Aorta (tissue), 5 donors: ENCODE results near the gene GMCL2. TPM values are rescaled to one million over a fixed set of nuclear protein-coding genes. Genes with fewer than 3 reads are reported as not detected.

ENCODE experiments used
- ATAC-seq: fragments of 200-7000 bp; cut with Tn5 transposase; one replicate; pipeline ENCODE4 v1.9.1; 2022; ENCODE audit warnings: moderate library complexity; ENCODE audit not compliant: low FRiP score
- DNase-seq, 2 donors: peaks; one replicate each; pipeline ENCODE4 v3.0.0-alpha.2; 2020
- H3K27ac ChIP-seq, 2 donors: one replicate each; pipeline ENCODE4 v1.5.1; 2013; ENCODE audit warnings: low read length in 2 of 2, mild to moderate bottlenecking in 2 of 2, moderate library complexity in 2 of 2, control low read depth in 1 of 2, inconsistent platforms in 1 of 2, low read depth in 1 of 2
- H3K27me3 ChIP-seq, 2 donors: one replicate each; pipeline ENCODE4 v1.6.1; 2013; ENCODE audit warnings: control low read depth in 1 of 2, low read length in 1 of 2, mild to moderate bottlenecking in 1 of 2, moderate library complexity in 1 of 2; ENCODE audit not compliant: insufficient read depth in 2 of 2, control insufficient read depth in 1 of 2
- H3K36me3 ChIP-seq, 2 donors: one replicate each; pipeline ENCODE4 v1.6.1; 2013; ENCODE audit warnings: control low read depth in 1 of 2, low read length in 1 of 2, mild to moderate bottlenecking in 1 of 2; ENCODE audit not compliant: insufficient read depth in 2 of 2, control insufficient read depth in 1 of 2
- H3K4me1 ChIP-seq, 2 donors: one replicate each; pipeline ENCODE4 v1.6.1; 2013; ENCODE audit warnings: low read length in 2 of 2, control low read depth in 1 of 2, mild to moderate bottlenecking in 1 of 2, moderate library complexity in 1 of 2; ENCODE audit not compliant: insufficient read depth in 2 of 2, control insufficient read depth in 1 of 2
- H3K4me3 ChIP-seq, 2 donors: one replicate each; pipeline ENCODE4 v1.5.1; 2013; ENCODE audit warnings: low read length in 2 of 2, control low read depth in 1 of 2, mild to moderate bottlenecking in 1 of 2
- H3K9me3 ChIP-seq: one replicate; pipeline ENCODE4 v1.6.1; 2013; ENCODE audit warnings: mild to moderate bottlenecking, low read length; ENCODE audit not compliant: control insufficient read depth
- WGBS, 2 donors: extraction: QIAGEN DNeasy Blood & Tissue Kit; methylation state at CpG; one replicate each; pipeline ENCODE4 v1.1.7; 2013; 5-methylcytosine and 5-hydroxymethylcytosine counted together
- intact Hi-C, 2 donors: fragments of 100-400 bp; cut with DNase I; formaldehyde crosslinking; loops; one replicate each; pipeline versions ENCODE4 v1.14.2 to v1.15.0; 2022
- polyA plus RNA-seq, 2 donors: library from polyadenylated mRNA; stranded (reverse); fragments of 200-250 nt; gene quantifications; one replicate each; pipeline ENCODE4 v1.2.3, GENCODE V29; 2013
- total RNA-seq, 2 donors: library from RNA; stranded (reverse); fragmentation: NEBNext Ultra II Directional; extraction: Animal tissue kit (Norgen Biotek cat#: 25700); gene quantifications; one replicate each; pipeline ENCODE4 v1.2.1, GENCODE V29; 2021
- donor health status: healthy with polysubstance abuse.
- donor health status: Bipolar disorder and iron deficiency.
- donor health status: DM: no; HTN: no; CAD: no.
- donor health status: DM: no; HTN: no; CAD: no.
- donor health status: DM: yes; HTN: yes; CAD: no.

GMCL2 gene
- total and polyA plus RNA-seq, 4 donors: not detected

- Histone ChIP-seq H3K27me3 (peaks cover 0 to 1% of the 10 kb centered on the region in 2 donors), H3K27ac (no peak overlapping the region), H3K36me3 (peaks cover 3 to 19% of the 10 kb centered on the region in 2 donors), H3K4me1 (peaks cover 3 to 6% of the 10 kb centered on the region in 2 donors), H3K4me3 (peak overlapping the region; percentile 80 to 96), H3K9me3 (no peaks in the 10 kb centered on the region)
- intact Hi-C loops: loop anchor here in 1 of 2 donors (5.0 kb wide), 1 partner anchor 53 kb away; the partner anchor contains the start of gene NHP2
- DNase-seq: no peak
- ATAC-seq: no peak
- WGBS, 2 donors: 4 to 6% methylated on average over 5 of the region's 5 CpGs
Measured at GRCh38 chr5:178205749-178206047, 18.5 kb upstream of the GMCL2 start.

GRCh38 chr5:178204935-178205748, 18.0 kb upstream of the GMCL2 start:
- 0% methylated on average over 33 to 90 of the region's 90 CpGs for WGBS, 2 donors
- peaks cover 3 to 6% of the 10 kb centered on the region in 2 donors for H3K4me1 ChIP-seq
- peak; percentile 91 to 94 for DNase-seq
- intact Hi-C loops: loop anchor here in 1 of 2 donors (5.0 kb wide), 1 partner anchor 53 kb away; the partner anchor contains the start of gene NHP2
- H3K27me3 ChIP-seq: peaks cover 0 to 1% of the 10 kb centered on the region in 2 donors
- peaks cover 0 to 15% of the 10 kb centered on the region in 2 donors for H3K36me3 ChIP-seq
- H3K9me3 ChIP-seq: no peaks in the 10 kb centered on the region
- peak overlapping the region; percentile 80 to 96 for H3K4me3 ChIP-seq
- peak; percentile 76 for ATAC-seq
- H3K27ac ChIP-seq: peak overlapping the region; percentile 79 to 90

DNA sequence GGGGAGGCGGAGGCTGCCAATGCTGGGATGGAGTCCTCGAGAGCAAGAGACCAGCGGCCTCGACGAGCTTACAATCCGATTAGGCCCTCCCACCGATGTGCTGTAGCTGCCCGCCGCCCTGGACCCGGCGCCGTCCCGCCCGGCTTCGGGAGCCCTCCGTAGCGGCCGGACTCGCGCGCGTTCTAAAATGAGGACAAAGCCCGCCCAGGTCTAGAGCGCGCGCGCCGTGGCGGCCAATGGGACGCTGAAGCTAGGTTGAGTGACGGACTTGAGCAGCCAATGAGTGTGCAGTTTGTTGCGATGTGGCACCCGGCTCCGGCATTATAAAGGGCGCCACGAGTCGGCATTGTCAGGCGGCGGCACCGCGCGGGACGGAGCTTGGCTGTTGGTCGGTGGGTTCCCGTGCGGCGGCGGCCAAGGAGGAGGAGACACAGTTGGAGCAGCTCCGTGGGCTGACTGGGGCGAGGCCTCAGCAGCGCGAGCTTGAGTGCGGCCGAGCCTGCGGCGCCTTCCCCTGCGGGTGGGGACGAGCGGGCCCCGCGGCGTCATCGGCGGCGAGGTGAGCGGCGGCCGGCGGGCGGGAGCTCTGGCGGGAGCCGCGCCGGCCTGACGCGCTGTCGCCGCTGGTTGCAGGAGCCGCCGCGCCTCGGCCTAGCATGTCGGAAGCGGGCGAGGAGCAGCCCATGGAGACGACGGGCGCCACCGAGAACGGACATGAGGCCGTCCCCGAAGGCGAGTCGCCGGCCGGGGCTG, 17.2 kb upstream of the GMCL2 start, which contains the start of gene HNRNPAB:
TSS of gene HNRNPAB (plus strand) at position 352 of the 753 bp plus-strand sequence. CDS start at position 657, 305 bp downstream.
- intact Hi-C loops: no loop called here
- peaks cover 3 to 6% of the 10 kb centered on the region in 2 donors for H3K4me1 ChIP-seq
- H3K27me3 ChIP-seq: peaks cover 0 to 1% of the 10 kb centered on the region in 2 donors

GRCh38 chr5:178203670-178204181, 16.6 kb upstream of the GMCL2 start:
- Histone ChIP-seq H3K27ac (no peak overlapping the region), H3K9me3 (no peaks in the 10 kb centered on the region), H3K4me1 (peaks cover 3 to 6% of the 10 kb centered on the region in 2 donors), H3K4me3 (peak overlapping the region; percentile 1 to 51), H3K27me3 (peaks cover 0 to 1% of the 10 kb centered on the region in 2 donors), H3K36me3 (peaks cover 0 to 6% of the 10 kb centered on the region in 2 donors)
- intact Hi-C loops: no loop called here
- DNase-seq (no peak), ATAC-seq (peak; percentile 17)
- WGBS, 2 donors: 19 to 25% methylated on average over 28 to 30 of the region's 30 CpGs

More for the DNA sequence above, 17.2 kb upstream of the GMCL2 start, which contains the start of gene HNRNPAB:
- Histone ChIP-seq H3K9me3 (no peaks in the 10 kb centered on the region), H3K4me3 (peak within 1 kb of the TSS; percentile 80 to 96), H3K36me3 (peaks cover 0 to 10% of the 10 kb centered on the region in 2 donors), H3K27ac (peak within 1 kb of the TSS; percentile 79 to 90)
- WGBS, 2 donors: 0 to 1% methylated on average over 91 to 96 of the region's 96 CpGs
- ATAC-seq: peak; percentile 96
- DNase-seq: peak; percentile 97

- Histone ChIP-seq H3K9me3 (no peaks in the 10 kb centered on the region), H3K27me3 (peaks cover 0 to 1% of the 10 kb centered on the region in 2 donors), H3K36me3 (peaks cover 0 to 3% of the 10 kb centered on the region in 2 donors), H3K4me3 (no peak overlapping the region), H3K27ac (no peak overlapping the region), H3K4me1 (peaks cover 3 to 6% of the 10 kb centered on the region in 2 donors)
- DNase-seq (no peak), ATAC-seq (no peak)
- 96% methylated on average over 10 of the region's 10 CpGs for WGBS, 2 donors
- intact Hi-C loops: no loop called here
Measured at GRCh38 chr5:178202541-178202940, 15.4 kb upstream of the GMCL2 start.

GRCh38 chr5:178201927-178202235, 14.7 kb upstream of the GMCL2 start:
- DNase-seq: no peak
- H3K27me3 ChIP-seq: peaks cover 0 to 1% of the 10 kb centered on the region in 2 donors
- intact Hi-C loops: no loop called here
- no peaks in the 10 kb centered on the region for H3K9me3 ChIP-seq
- peaks cover 3 to 6% of the 10 kb centered on the region in 2 donors for H3K4me1 ChIP-seq
- ATAC-seq: no peak
- H3K36me3 ChIP-seq: no peaks in the 10 kb centered on the region
- H3K27ac ChIP-seq: no peak overlapping the region
- WGBS, 2 donors: 32 to 36% methylated on average over 2 of the region's 2 CpGs
- no peak overlapping the region for H3K4me3 ChIP-seq

DNA sequence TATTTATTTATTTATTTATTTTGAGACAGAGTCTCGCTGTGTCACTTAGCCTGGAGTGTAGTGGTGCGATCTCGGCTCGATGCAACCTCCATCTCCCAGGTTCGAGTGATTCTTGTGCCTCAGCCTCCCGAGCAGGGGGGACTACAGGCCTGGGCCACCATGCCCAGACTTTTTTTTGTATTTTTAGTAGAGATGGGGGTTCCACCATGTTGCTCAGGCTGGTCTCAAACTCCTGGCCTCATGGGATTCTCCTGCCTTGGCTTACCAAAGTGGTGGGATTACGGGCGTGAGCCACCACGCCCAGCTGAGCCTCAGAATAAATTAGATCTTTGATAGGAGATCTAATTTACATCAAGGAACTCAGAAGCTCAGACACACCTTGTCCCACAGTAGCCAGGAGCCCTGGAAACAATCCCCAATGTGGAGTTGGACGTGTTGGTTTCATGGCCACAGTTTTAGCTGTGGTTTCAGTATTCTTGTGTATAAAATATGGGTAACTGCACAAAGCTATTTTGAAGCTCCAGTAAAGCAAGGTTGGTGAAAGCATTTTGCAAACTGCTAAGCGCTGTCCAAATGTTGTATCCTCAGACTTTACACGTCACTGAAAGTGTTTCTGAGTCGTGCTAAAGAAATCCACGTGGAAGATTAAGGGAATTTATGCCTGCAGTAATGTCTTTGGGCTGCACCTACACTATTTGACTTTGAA, 14.2 kb upstream of the GMCL2 start:
- 86 to 87% methylated on average over 14 of the region's 14 CpGs for WGBS, 2 donors
- DNase-seq: peak in 1 of 2 donors; percentile 6
- H3K36me3 ChIP-seq: no peaks in the 10 kb centered on the region
- intact Hi-C loops: no loop called here
- no peaks in the 10 kb centered on the region for H3K9me3 ChIP-seq
- no peak overlapping the region for H3K27ac ChIP-seq
- peaks cover 0 to 1% of the 10 kb centered on the region in 2 donors for H3K27me3 ChIP-seq
- H3K4me3 ChIP-seq: no peak overlapping the region
- peaks cover 2 to 6% of the 10 kb centered on the region in 2 donors for H3K4me1 ChIP-seq
- no peak for ATAC-seq
